Nephron progenitor cell (in vitro differentiated cells): ENCODE data around the gene ARL2BP.

ENCODE experiments used
- DNase-seq: peaks from one replicate; pipeline ENCODE4 v3.0.0; 2021
- H3K27ac Mint-ChIP-seq: 2 replicates; pipeline ENCODE4 v1.8.0; 2021; ENCODE audit warnings: mild to moderate bottlenecking, moderate library complexity, mixed read lengths
- H3K27me3 Mint-ChIP-seq: 2 replicates; pipeline ENCODE4 v1.8.0; 2021; ENCODE audit warnings: mild to moderate bottlenecking, low read depth, mixed read lengths; ENCODE audit not compliant: poor library complexity
- H3K36me3 Mint-ChIP-seq: 2 replicates; pipeline ENCODE4 v1.8.0; 2021; ENCODE audit warnings: low read depth, mixed read lengths
- H3K4me1 Mint-ChIP-seq: 2 replicates; pipeline ENCODE4 v1.8.0; 2021; ENCODE audit warnings: mixed read lengths
- H3K4me3 Mint-ChIP-seq: 2 replicates; pipeline ENCODE4 v1.8.0; 2021; ENCODE audit warnings: mild to moderate bottlenecking, moderate library complexity, mixed read lengths
- H3K9me3 Mint-ChIP-seq: 2 replicates; pipeline ENCODE4 v1.8.0; 2021; ENCODE audit warnings: mild to moderate bottlenecking, moderate library complexity, mixed read lengths
- CTCF ChIP-seq: fragments of 200-600 bp; sonication (generic); IDR thresholded peaks from 2 replicates; pipeline ENCODE4 v1.5.0; 2021; ENCODE audit warnings: antibody characterized with exemption

Gene ARL2BP

GRCh38 chr16:57203451-57203850 is 41.6 kb upstream of the ARL2BP start:
- H3K4me1 Mint-ChIP-seq: no peaks in the 10 kb centered on the region
- DNase-seq: no peak
- H3K36me3 Mint-ChIP-seq: peaks cover 49% of the 10 kb centered on the region
- TF ChIP-seq CTCF: no peak
- H3K27ac Mint-ChIP-seq: no peak overlapping the region
- no peak overlapping the region for H3K4me3 Mint-ChIP-seq
- no peaks in the 10 kb centered on the region for H3K27me3 Mint-ChIP-seq
- H3K9me3 Mint-ChIP-seq: peaks cover 24% of the 10 kb centered on the region

- H3K9me3 Mint-ChIP-seq: peaks cover 12% of the 10 kb centered on the region
- H3K27ac Mint-ChIP-seq: no peak overlapping the region
- no peak for TF ChIP-seq CTCF
- no peaks in the 10 kb centered on the region for H3K27me3 Mint-ChIP-seq
- no peak for DNase-seq
- H3K4me1 Mint-ChIP-seq: no peaks in the 10 kb centered on the region
- no peak overlapping the region for H3K4me3 Mint-ChIP-seq
- H3K36me3 Mint-ChIP-seq: peaks cover 43% of the 10 kb centered on the region
These were observed 40.4 kb upstream of the ARL2BP start for GRCh38 chr16:57204675-57205074.

- DNase-seq: no peak
- Mint-ChIP-seq H3K4me1 (no peaks in the 10 kb centered on the region), H3K9me3 (no peaks in the 10 kb centered on the region), H3K4me3 (no peak overlapping the region), H3K36me3 (peaks cover 51% of the 10 kb centered on the region), H3K27me3 (peaks cover 3% of the 10 kb centered on the region), H3K27ac (no peak overlapping the region)
- no peak for TF ChIP-seq CTCF
These were observed 36.1 kb upstream of the ARL2BP start for GRCh38 chr16:57208926-57209325.

- H3K4me3 Mint-ChIP-seq: no peak overlapping the region
- H3K4me1 Mint-ChIP-seq: no peaks in the 10 kb centered on the region
- peaks cover 3% of the 10 kb centered on the region for H3K27me3 Mint-ChIP-seq
- no peak for TF ChIP-seq CTCF
- DNase-seq: no peak
- peaks cover under 1% of the 10 kb centered on the region for H3K9me3 Mint-ChIP-seq
- H3K36me3 Mint-ChIP-seq: peaks cover 56% of the 10 kb centered on the region
- no peak overlapping the region for H3K27ac Mint-ChIP-seq
These were observed 35.3 kb upstream of the ARL2BP start for GRCh38 chr16:57209780-57210179.

DNA sequence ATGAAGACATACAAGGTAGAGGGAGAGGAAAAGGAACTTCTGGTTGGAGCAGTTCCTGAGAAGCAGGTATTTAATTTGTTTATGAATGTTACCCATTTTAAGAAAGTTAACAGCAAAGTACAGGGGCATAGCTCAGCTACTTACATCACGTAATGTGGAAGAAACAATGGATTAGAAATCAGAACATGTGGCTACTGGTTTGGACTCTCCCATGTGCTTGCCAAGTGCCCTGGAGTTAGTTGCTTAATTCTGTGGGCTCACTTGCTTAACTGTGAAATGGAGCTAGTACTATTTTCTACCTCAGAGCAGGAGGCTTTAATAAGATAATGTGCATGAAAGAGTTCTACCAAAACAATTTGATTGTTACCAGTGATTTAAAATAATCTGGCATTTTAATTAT is 31.6 kb upstream of the ARL2BP start:
- H3K27me3 Mint-ChIP-seq: peaks cover 3% of the 10 kb centered on the region
- no peak overlapping the region for H3K27ac Mint-ChIP-seq
- TF ChIP-seq CTCF: no peak
- no peaks in the 10 kb centered on the region for H3K4me1 Mint-ChIP-seq
- DNase-seq: no peak
- no peak overlapping the region for H3K4me3 Mint-ChIP-seq
- peaks cover 74% of the 10 kb centered on the region for H3K36me3 Mint-ChIP-seq
- H3K9me3 Mint-ChIP-seq: peaks cover 31% of the 10 kb centered on the region

GRCh38 chr16:57216968-57217367 is 28.1 kb upstream of the ARL2BP start:
- Mint-ChIP-seq H3K4me3 (no peak overlapping the region), H3K36me3 (peaks cover 97% of the 10 kb centered on the region), H3K4me1 (no peaks in the 10 kb centered on the region)

More at GRCh38 chr16:57216968-57217367, 28.1 kb upstream of the ARL2BP start:
- H3K27ac Mint-ChIP-seq: no peak overlapping the region
- no peak for TF ChIP-seq CTCF
- H3K9me3 Mint-ChIP-seq: peaks cover 46% of the 10 kb centered on the region
- no peak for DNase-seq
- no peaks in the 10 kb centered on the region for H3K27me3 Mint-ChIP-seq
